Esophagus muscularis mucosa (tissue), 3 donors: ENCODE results near the gene PPP1R12A.

ENCODE experiments used
- CTCF ChIP-seq, 3 experiments: fragments of 200-600 bp in 2 of 3; fragments of 450-650 bp in 1 of 3; sonication (generic) in 2 of 3; IDR thresholded peaks; one replicate each; pipeline ENCODE4 v1.5.1; 2017 to 2019; ENCODE audit warnings: antibody characterized with exemption in 3 of 3, mild to moderate bottlenecking in 2 of 3, moderate library complexity in 1 of 3
- POLR2AphosphoS5 ChIP-seq, 2 donors: sonication (generic); formaldehyde crosslinking; IDR thresholded peaks; one replicate each; pipeline ENCODE4 v1.6.1; 2017; ENCODE audit warnings: antibody characterized with exemption in 2 of 2

- TF ChIP-seq POLR2AphosphoS5 (IDR thresholded peaks at IDR 0.05) (no peak), CTCF (IDR thresholded peaks at IDR 0.05) (no peak)
Observed at GRCh38 chr12:79725987-79726386, 208.9 kb downstream of the PPP1R12A start.
